Caco-2 (cell line): ENCODE data around the gene SARS1. TPM values are rescaled to one million over a fixed set of nuclear protein-coding genes. Genes with fewer than 3 reads are reported as not detected.

Experiments used
- BruUV-seq: library from RNA; stranded (reverse); fragments of 400-500 nt; replicated peaks from 2 replicates; lab custom pipeline; 2021; lab: Mats Ljungman, UMichigan
- CTCF ChIA-PET: fragments of 300-600 bp; sonication (Branson Sonifier 250); formaldehyde crosslinking; loops from one replicate; lab custom pipeline; 2022; ENCODE audit warnings: antibody characterized with exemption; lab: Charles Lee
- POLR2A ChIA-PET: fragments of 300-600 bp; sonication (Branson Sonifier 250); formaldehyde crosslinking; loops from one replicate; lab custom pipeline; 2022; ENCODE audit warnings: antibody characterized with exemption; lab: Charles Lee
- DNase-seq, 2 experiments: peaks; one replicate each; pipeline versions ENCODE4 v3.0.0 to v3.0.0-alpha.2; 2020 to 2022
- H3K27me3 ChIP-seq: replicated peaks from 2 replicates; pipeline ENCODE4 v1.6.0; 2011; ENCODE audit warnings: low read length; ENCODE audit not compliant: control insufficient read depth, insufficient read depth
- H3K36me3 ChIP-seq: 2 replicates; pipeline ENCODE4 v1.5.1; 2011; ENCODE audit warnings: low read length; ENCODE audit not compliant: control insufficient read depth, insufficient read depth
- H3K4me1 ChIP-seq: fragments of 250-450 bp; sonication (Bioruptor Pico); 2 replicates; pipeline ENCODE4 v1.5.1; 2020; ENCODE audit warnings: mild to moderate bottlenecking
- H3K4me3 ChIP-seq: 2 replicates; pipeline ENCODE4 v1.5.1; 2011; ENCODE audit warnings: low read depth, mild to moderate bottlenecking, control low read depth, low read length
- H3K9me3 ChIP-seq: fragments of 250-450 bp; sonication (Bioruptor Pico); 2 replicates; pipeline ENCODE4 v1.5.1; 2020; ENCODE audit warnings: mild to moderate bottlenecking, moderate library complexity
- H3K27ac Mint-ChIP-seq: one replicate; pipeline ENCODE4 v1.8.0; 2022; ENCODE audit warnings: mixed read lengths; ENCODE audit not compliant: unreplicated experiment
- H3K27me3 Mint-ChIP-seq: one replicate; pipeline ENCODE4 v1.8.0; 2022; ENCODE audit warnings: mixed read lengths; ENCODE audit not compliant: insufficient read depth, unreplicated experiment
- H3K36me3 Mint-ChIP-seq: one replicate; pipeline ENCODE4 v1.8.0; 2022; ENCODE audit warnings: mild to moderate bottlenecking, mixed read lengths; ENCODE audit not compliant: insufficient read depth, unreplicated experiment
- H3K4me1 Mint-ChIP-seq: one replicate; pipeline ENCODE4 v1.8.0; 2022; ENCODE audit warnings: low read depth, mixed read lengths; ENCODE audit not compliant: unreplicated experiment
- H3K4me3 Mint-ChIP-seq: one replicate; pipeline ENCODE4 v1.8.0; 2022; ENCODE audit warnings: mild to moderate bottlenecking, moderate library complexity, mixed read lengths; ENCODE audit not compliant: unreplicated experiment
- H3K9me3 Mint-ChIP-seq: one replicate; pipeline ENCODE4 v1.8.0; 2022; ENCODE audit warnings: mixed read lengths; ENCODE audit not compliant: unreplicated experiment
- intact Hi-C: fragments of 100-400 bp; cut with micrococcal nuclease; formaldehyde crosslinking; loops from one replicate; pipeline ENCODE4 v1.10.0; 2022; ENCODE audit not compliant: unreplicated experiment
- total RNA-seq: library from RNA; stranded (reverse); gene quantifications from 2 replicates; pipeline ENCODE4 v1.2.3, GENCODE V29; 2022
- TF ChIP-seq, protein P1 (sequence below), 2 experiments: fragments of 200-600 bp in 1 of 2; IDR thresholded peaks; 1 replicate in 1 of 2; 2 replicates in 1 of 2; pipeline versions ENCODE4 v1.5.1 to v1.8.0; 2011 to 2022; ENCODE audit warnings: antibody characterized with exemption in 1 of 2, control low read depth in 1 of 2, inconsistent platforms in 1 of 2, low read depth in 1 of 2, low read length in 1 of 2, mild to moderate bottlenecking in 1 of 2, moderate library complexity in 1 of 2; ENCODE audit not compliant: insufficient read depth in 1 of 2, severe bottlenecking in 1 of 2, unreplicated experiment in 1 of 2

Gene SARS1
- total RNA-seq, 1 experiment from 2014 or later, result 225 TPM

- intact Hi-C loops, result no loop called here
- CTCF ChIA-PET, result no interaction called here
- peaks cover 8% of the 10 kb centered on the region; the same call in 1 of the 2 replicates for H3K4me1 ChIP-seq
- Mint-ChIP-seq H3K27ac (no peak overlapping the region), H3K4me3 (no peak overlapping the region), H3K36me3 (no peaks in the 10 kb centered on the region), H3K9me3 (no peaks in the 10 kb centered on the region), H3K4me1 (peaks cover 8% of the 10 kb centered on the region), H3K27me3 (no peaks in the 10 kb centered on the region)
- no peak for DNase-seq
- no peaks in the 10 kb centered on the region for H3K9me3 ChIP-seq
- POLR2A ChIA-PET, result no interaction called here
- BruUV-seq, result no TSS peak
- H3K27me3 ChIP-seq, result no peaks in the 10 kb centered on the region
- no peaks in the 10 kb centered on the region for H3K36me3 ChIP-seq
- TF ChIP-seq, protein P1, sequence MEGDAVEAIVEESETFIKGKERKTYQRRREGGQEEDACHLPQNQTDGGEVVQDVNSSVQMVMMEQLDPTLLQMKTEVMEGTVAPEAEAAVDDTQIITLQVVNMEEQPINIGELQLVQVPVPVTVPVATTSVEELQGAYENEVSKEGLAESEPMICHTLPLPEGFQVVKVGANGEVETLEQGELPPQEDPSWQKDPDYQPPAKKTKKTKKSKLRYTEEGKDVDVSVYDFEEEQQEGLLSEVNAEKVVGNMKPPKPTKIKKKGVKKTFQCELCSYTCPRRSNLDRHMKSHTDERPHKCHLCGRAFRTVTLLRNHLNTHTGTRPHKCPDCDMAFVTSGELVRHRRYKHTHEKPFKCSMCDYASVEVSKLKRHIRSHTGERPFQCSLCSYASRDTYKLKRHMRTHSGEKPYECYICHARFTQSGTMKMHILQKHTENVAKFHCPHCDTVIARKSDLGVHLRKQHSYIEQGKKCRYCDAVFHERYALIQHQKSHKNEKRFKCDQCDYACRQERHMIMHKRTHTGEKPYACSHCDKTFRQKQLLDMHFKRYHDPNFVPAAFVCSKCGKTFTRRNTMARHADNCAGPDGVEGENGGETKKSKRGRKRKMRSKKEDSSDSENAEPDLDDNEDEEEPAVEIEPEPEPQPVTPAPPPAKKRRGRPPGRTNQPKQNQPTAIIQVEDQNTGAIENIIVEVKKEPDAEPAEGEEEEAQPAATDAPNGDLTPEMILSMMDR (IDR thresholded peaks at IDR 0.05; ENCODE audit: insufficient read depth in 1 of 2, low read depth in 1 of 2, low read length in 1 of 2, severe bottlenecking in 1 of 2, unreplicated experiment in 1 of 2), result no peak
- no peak overlapping the region for H3K4me3 ChIP-seq
These were observed 14.0 kb upstream of the SARS1 start for GRCh38 chr1:109199710-109200109.

GRCh38 chr1:109201123-109201703 is 12.5 kb upstream of the SARS1 start:
- Mint-ChIP-seq H3K4me1 (peaks cover 8% of the 10 kb centered on the region), H3K9me3 (no peaks in the 10 kb centered on the region), H3K27me3 (no peaks in the 10 kb centered on the region), H3K27ac (no peak overlapping the region), H3K36me3 (no peaks in the 10 kb centered on the region), H3K4me3 (no peak overlapping the region)
- Histone ChIP-seq H3K27me3 (no peaks in the 10 kb centered on the region), H3K9me3 (no peaks in the 10 kb centered on the region), H3K4me3 (no peak overlapping the region), H3K36me3 (no peaks in the 10 kb centered on the region), H3K4me1 (peaks cover 8% of the 10 kb centered on the region; the same call in 1 of the 2 replicates)
- BruUV-seq, result no TSS peak
- intact Hi-C loops, result loop anchor here (1.0 kb wide), 1 partner anchor 62 kb away; no protein-coding TSS in a partner anchor
- ChIA-PET CTCF (interaction anchor here (0.7 to 0.8 kb wide), 2 partner anchors 12 to 331 kb away, joined by 3 to 5 read pairs; partner anchors contain the start of gene SARS1), POLR2A (no interaction called here)
- DNase-seq, result peak in 1 of 2 experiments; percentile 44
- TF ChIP-seq, protein P1 (IDR thresholded peaks at IDR 0.05; ENCODE audit: insufficient read depth in 1 of 2, low read depth in 1 of 2, low read length in 1 of 2, severe bottlenecking in 1 of 2, unreplicated experiment in 1 of 2), result peak in 1 of 2 experiments; percentile 57

- H3K9me3 Mint-ChIP-seq, result no peaks in the 10 kb centered on the region
- intact Hi-C loops, result no loop called here
These were observed 9.2 kb upstream of the SARS1 start for GRCh38 chr1:109204484-109204883.

More at GRCh38 chr1:109204484-109204883, 9.2 kb upstream of the SARS1 start:
- no peak overlapping the region for H3K4me3 ChIP-seq
- CTCF ChIA-PET, result interaction anchor here (0.6 kb wide), 1 partner anchor 76 kb away, joined by 3 read pairs; no protein-coding TSS in a partner anchor
- BruUV-seq, result no TSS peak
- no peaks in the 10 kb centered on the region for H3K27me3 Mint-ChIP-seq
- H3K27me3 ChIP-seq, result no peaks in the 10 kb centered on the region
- H3K36me3 ChIP-seq, result no peaks in the 10 kb centered on the region
- no peaks in the 10 kb centered on the region for H3K4me1 Mint-ChIP-seq
- no peaks in the 10 kb centered on the region for H3K36me3 Mint-ChIP-seq
- no peaks in the 10 kb centered on the region for H3K4me1 ChIP-seq
- H3K4me3 Mint-ChIP-seq, result no peak overlapping the region
- DNase-seq, result no peak
- H3K27ac Mint-ChIP-seq, result no peak overlapping the region
- TF ChIP-seq, protein P1 (IDR thresholded peaks at IDR 0.05; ENCODE audit: insufficient read depth in 1 of 2, low read depth in 1 of 2, low read length in 1 of 2, severe bottlenecking in 1 of 2, unreplicated experiment in 1 of 2), result no peak
- POLR2A ChIA-PET, result no interaction called here
- H3K9me3 ChIP-seq, result no peaks in the 10 kb centered on the region
